ENCODE results near the gene FRMD4B. TPM values are rescaled to one million over a fixed set of nuclear protein-coding genes. Genes with fewer than 3 reads are reported as not detected.

Gene FRMD4B
- total and polyA plus RNA-seq, 2 experiments from 2014 or later = 6.4 to 12.8 TPM

GRCh38 chr3:69417541-69418078 lies 31.7 kb upstream of the FRMD4B start:
- Histone ChIP-seq H3K27ac (ENCODE audit: low read depth) (no peak overlapping the region), H3K36me3 (ENCODE audit: insufficient read depth) (no peaks in the 10 kb centered on the region), H3K4me2 (no peak overlapping the region), H3K27me3 (ENCODE audit: insufficient read depth) (no peaks in the 10 kb centered on the region), H2AFZ (no peak overlapping the region), H3K4me1 (ENCODE audit: insufficient read depth) (no peaks in the 10 kb centered on the region), H3K4me3 (no peak overlapping the region), H4K20me1 (replicated peaks; ENCODE audit: insufficient read depth) (no peaks in the 10 kb centered on the region), H3K79me2 (replicated peaks; ENCODE audit: insufficient read depth) (no peaks in the 10 kb centered on the region), H3K9me2 (ENCODE audit: insufficient read depth) (no peaks in the 10 kb centered on the region), H3F3A (replicated peaks; ENCODE audit: low read depth) (no peaks in the 10 kb centered on the region)
- Mint-ChIP-seq H3K36me3 (ENCODE audit: low read depth) (no peaks in the 10 kb centered on the region), H3K4me3 (no peak overlapping the region), H3K4me1 (no peaks in the 10 kb centered on the region), H3K27ac (no peak overlapping the region), H3K27me3 (ENCODE audit: insufficient read depth, low read depth, poor library complexity) (peaks cover 2% of the 10 kb centered on the region), H3K9me3 (no peaks in the 10 kb centered on the region)
- ATAC-seq = no peak
- DNase-seq (ENCODE audit: low spot score) = no peak
- TF ChIP-seq CREB1 (CRISPR knock-in tag; IDR thresholded peaks at IDR 0.05; ENCODE audit: low read depth) (no peak), EZH2phosphoT487 (IDR thresholded peaks at IDR 0.05; ENCODE audit: unreplicated experiment) (no peak), JUNB (IDR thresholded peaks at IDR 0.05; ENCODE audit: unreplicated experiment) (no peak), ETS1 (IDR thresholded peaks at IDR 0.05) (no peak), REST (IDR thresholded peaks at IDR 0.05; ENCODE audit: unreplicated experiment) (no peak), STAT1 (IDR thresholded peaks at IDR 0.05; ENCODE audit: unreplicated experiment) (no peak), POLR2AphosphoS5 (IDR thresholded peaks at IDR 0.05; ENCODE audit: low read depth) (no peak), NANOG (IDR thresholded peaks at IDR 0.05; ENCODE audit: borderline replicate concordance) (no peak), ZNF114 (CRISPR knock-in tag; IDR thresholded peaks at IDR 0.05) (no peak), ZNF462 (CRISPR knock-in tag; IDR thresholded peaks at IDR 0.05) (no peak), ZNF331 (CRISPR knock-in tag; IDR thresholded peaks at IDR 0.05; ENCODE audit: low read depth) (no peak), CTCF (conservative IDR thresholded peaks at IDR 0.05; ENCODE audit: low read depth in 2 of 2) (no peak), EZH2 (IDR thresholded peaks at IDR 0.05; ENCODE audit: low read depth, unreplicated experiment) (no peak)
